ENCODE results near the gene STXBP2.

The STXBP2 gene

GRCh38 chr19:7612282-7613274, 24.3 kb upstream of the STXBP2 start:
- intact Hi-C loops (cut with DNase I) = no loop called here
- DNase-seq = peak in 1 of 10 donors; percentile 81

GRCh38 chr19:7614859-7615741, 21.8 kb upstream of the STXBP2 start:
- no peak for DNase-seq
- intact Hi-C loops (cut with DNase I) = no loop called here

- intact Hi-C loops (cut with DNase I) = no loop called here
- no peak for DNase-seq
Observed at GRCh38 chr19:7617172-7617571, 19.7 kb upstream of the STXBP2 start.

GRCh38 chr19:7617735-7618134, 19.2 kb upstream of the STXBP2 start:
- intact Hi-C loops (cut with DNase I) = no loop called here
- peak in 1 of 10 donors; percentile 78 for DNase-seq

- intact Hi-C loops (cut with DNase I) = no loop called here
- no peak for DNase-seq
Observed at GRCh38 chr19:7618348-7618747, 18.6 kb upstream of the STXBP2 start.

GRCh38 chr19:7618771-7619510, 18.0 kb upstream of the STXBP2 start:
- peak in 1 of 10 donors; percentile 87 for DNase-seq
- intact Hi-C loops (cut with DNase I) = no loop called here

GRCh38 chr19:7619671-7620441, 17.1 kb upstream of the STXBP2 start:
- no peak for DNase-seq
- intact Hi-C loops (cut with DNase I) = no loop called here

GRCh38 chr19:7620442-7621412, 16.2 kb upstream of the STXBP2 start:
- intact Hi-C loops (cut with DNase I) = no loop called here
- no peak for DNase-seq

GRCh38 chr19:7622933-7623685, 13.8 kb upstream of the STXBP2 start:
- DNase-seq = no peak
- intact Hi-C loops (cut with DNase I) = no loop called here

- no peak for DNase-seq
- intact Hi-C loops (cut with DNase I) = no loop called here
Observed at GRCh38 chr19:7623725-7624603, 12.9 kb upstream of the STXBP2 start.

GRCh38 chr19:7624810-7625209, 12.1 kb upstream of the STXBP2 start:
- no peak for DNase-seq
- intact Hi-C loops (cut with DNase I) = no loop called here

- no peak for DNase-seq
- intact Hi-C loops (cut with DNase I) = no loop called here
Observed at GRCh38 chr19:7625763-7626372, 11.0 kb upstream of the STXBP2 start.

GRCh38 chr19:7627166-7627565, 9.7 kb upstream of the STXBP2 start:
- intact Hi-C loops (cut with DNase I) = no loop called here
- no peak for DNase-seq

GRCh38 chr19:7628589-7629311, 8.2 kb upstream of the STXBP2 start:
- intact Hi-C loops (cut with DNase I) = no loop called here
- no peak for DNase-seq

- intact Hi-C loops (cut with DNase I) = no loop called here
Observed at GRCh38 chr19:7629347-7630054, 7.4 kb upstream of the STXBP2 start, which contains the start of the genes PET100 and XAB2. Gene PET100, plus strand, starts transcription at chr19:7629793. Its CDS starts 41 bp downstream, at chr19:7629834. Gene XAB2, minus strand, starts transcription at chr19:7629545. Its CDS starts 18 bp downstream, at chr19:7629527.

More at GRCh38 chr19:7629347-7630054, 7.4 kb upstream of the STXBP2 start, which contains the start of the genes PET100 and XAB2:
- peak; percentile 95 to 100 (median 97) for DNase-seq
